ENCODE measurements around the gene CEBPB. TPM values are rescaled to one million over a fixed set of nuclear protein-coding genes. Genes with fewer than 3 reads are reported as not detected.

CEBPB gene
- total RNA-seq, 4 donors from 2014 or later: 110 to 267 (median 166) TPM

DNA sequence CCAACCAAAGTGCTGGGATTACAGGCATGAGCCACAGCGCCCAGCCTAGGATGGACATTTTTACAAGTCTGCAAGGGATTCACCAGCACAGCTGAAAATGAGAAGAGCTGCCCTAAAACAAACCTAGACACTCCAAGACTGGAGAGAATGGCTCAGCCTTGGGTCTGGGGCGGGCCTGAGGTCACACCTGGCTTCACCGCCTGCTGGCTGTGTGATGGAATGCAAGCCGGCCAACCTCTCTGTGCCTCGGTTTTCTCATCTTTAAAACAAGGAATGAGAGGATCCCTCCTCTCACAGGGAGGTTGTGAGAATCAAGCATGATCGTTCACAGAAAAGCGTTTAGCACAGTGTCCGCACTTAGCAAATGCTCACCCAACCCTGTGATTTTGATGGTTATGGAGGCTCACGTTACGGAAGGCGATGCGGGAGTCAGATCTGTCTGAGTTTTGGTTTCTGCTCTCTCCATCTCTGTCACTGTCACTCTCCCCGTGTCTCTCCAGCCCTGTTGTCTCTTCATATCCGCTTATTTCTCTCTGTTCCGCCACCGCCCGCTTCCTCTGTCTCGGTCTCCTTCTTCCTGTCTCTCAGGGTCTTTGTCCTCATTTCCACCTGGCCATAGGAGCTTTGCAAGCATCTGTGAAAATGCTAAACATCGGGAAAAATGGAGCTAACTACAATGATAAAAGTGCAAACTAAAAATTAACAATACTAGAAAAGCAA, 47.6 kb downstream of the CEBPB start:
- TF ChIP-seq, protein P1, sequence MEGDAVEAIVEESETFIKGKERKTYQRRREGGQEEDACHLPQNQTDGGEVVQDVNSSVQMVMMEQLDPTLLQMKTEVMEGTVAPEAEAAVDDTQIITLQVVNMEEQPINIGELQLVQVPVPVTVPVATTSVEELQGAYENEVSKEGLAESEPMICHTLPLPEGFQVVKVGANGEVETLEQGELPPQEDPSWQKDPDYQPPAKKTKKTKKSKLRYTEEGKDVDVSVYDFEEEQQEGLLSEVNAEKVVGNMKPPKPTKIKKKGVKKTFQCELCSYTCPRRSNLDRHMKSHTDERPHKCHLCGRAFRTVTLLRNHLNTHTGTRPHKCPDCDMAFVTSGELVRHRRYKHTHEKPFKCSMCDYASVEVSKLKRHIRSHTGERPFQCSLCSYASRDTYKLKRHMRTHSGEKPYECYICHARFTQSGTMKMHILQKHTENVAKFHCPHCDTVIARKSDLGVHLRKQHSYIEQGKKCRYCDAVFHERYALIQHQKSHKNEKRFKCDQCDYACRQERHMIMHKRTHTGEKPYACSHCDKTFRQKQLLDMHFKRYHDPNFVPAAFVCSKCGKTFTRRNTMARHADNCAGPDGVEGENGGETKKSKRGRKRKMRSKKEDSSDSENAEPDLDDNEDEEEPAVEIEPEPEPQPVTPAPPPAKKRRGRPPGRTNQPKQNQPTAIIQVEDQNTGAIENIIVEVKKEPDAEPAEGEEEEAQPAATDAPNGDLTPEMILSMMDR (IDR thresholded peaks at IDR 0.05; ENCODE audit: low read depth): no peak

DNA sequence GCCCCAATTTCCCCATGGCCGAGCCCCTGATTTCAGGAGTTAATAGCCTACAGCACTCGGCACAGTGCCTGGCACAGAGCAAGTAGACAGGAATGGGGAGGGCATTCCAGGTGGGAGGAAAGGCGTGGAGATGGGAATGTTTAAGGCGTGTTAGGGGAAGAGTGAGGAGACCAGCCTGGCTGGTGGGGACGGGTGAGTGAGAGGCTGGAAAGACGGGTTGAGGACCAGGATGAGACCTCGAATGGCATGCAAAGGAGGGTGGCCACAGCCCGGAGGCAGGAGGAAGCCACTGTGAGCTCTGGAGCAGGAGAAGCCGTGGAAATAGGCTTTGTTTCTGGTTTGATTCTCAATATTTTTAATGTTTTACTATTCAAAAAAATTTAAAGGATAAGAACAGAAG, 49.5 kb downstream of the CEBPB start:
- TF ChIP-seq, protein P1 (IDR thresholded peaks at IDR 0.05; ENCODE audit: low read depth): no peak

DNA sequence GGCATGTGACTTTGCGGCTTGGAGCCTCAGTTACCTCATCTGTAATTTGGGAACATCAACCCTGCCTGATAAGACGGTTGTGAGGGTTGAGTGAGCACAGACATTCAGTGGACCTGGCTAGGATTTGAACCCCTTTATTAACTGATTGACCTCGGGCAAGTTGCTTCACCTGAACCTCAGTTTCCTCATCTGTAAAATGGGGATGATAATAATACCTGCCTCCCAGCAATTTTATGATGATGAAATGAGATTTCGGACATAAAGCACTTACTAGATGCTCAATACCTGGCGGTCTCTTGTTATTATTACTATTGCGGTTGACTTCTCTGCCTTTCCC, 51.5 kb downstream of the CEBPB start:
- TF ChIP-seq, protein P1 (IDR thresholded peaks at IDR 0.05; ENCODE audit: low read depth): no peak

Other genes starting within 250 kb of the CEBPB start
- gene SNAI1, start 207.8 kb upstream of the CEBPB start, total RNA-seq: 1 to 10 TPM; 1.2 to 5.5 (median 4.2) TPM
- gene UBE2V1, start 77.7 kb upstream of the CEBPB start, total RNA-seq: 100 to 1,000 TPM in 2 of 4 donors, 10 to 100 TPM in 2; 61.9 to 117 (median 95.1) TPM
- gene PEDS1, start 37.1 kb upstream of the CEBPB start, total RNA-seq: 10 to 100 TPM; 20.4 to 34.9 (median 24.1) TPM